Activated naive CD4-positive, alpha-beta T cell (primary cell): ENCODE results near the gene ADAP1.

Experiments used
- DNase-seq, 4 experiments: peaks; one replicate each; lab custom pipeline; 2025; lab: John Stamatoyannopoulos, UW

ADAP1 gene

DNA sequence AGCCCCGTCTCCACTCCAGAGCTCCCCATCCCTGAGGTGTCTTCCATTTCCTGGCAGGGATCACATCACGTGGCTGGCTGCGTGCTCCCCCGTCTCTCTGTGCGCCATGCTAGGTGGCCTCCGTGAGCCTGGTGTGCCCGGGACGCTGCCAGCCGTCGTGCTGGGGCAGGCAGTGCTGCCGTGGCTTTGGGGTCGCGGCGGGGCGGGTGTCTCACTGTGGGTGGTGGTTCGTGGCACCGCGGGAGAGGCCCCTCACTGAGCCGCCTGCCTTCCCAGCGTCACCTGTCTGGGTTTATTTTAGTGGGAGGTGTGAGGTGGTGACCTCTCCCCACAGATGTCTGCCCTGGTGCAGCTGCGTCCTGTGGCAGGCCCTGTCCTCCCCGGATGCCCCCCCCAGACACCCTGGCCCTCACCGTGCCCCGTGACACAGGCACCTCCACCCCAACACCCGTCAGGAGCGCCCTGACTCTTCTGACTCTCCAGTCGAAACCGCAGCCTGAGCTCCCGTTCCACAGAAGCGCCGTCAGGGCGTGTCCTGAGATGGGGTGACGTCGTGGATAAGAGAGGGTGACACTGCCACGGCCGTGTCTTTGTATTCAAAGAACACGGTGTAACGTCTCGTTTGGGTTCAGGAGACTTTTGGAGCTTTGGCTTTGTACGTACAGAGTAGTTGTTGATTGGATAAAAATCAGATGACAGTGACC lies 60.2 kb downstream of the ADAP1 start:
- no peak for DNase-seq

DNA sequence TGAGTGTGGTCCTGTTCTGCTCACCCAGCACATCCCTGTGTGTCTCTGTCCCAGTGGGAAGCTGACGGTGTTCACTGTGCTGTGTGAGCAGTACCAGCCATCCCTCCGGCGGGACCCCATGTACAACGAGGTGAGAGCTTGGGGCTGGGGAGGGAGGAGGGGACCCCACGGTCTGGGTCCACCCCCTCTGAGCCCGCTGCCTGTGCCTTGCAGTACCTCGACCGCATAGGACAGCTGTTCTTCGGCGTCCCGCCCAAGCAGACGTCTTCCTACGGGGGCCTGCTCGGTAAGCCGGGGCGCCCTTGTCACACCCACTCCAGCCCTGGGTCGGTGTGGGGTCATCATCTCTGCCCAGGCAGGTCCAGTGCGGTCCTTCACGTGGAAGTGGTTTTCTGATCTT lies 60.8 kb downstream of the ADAP1 start:
- DNase-seq = no peak

DNA sequence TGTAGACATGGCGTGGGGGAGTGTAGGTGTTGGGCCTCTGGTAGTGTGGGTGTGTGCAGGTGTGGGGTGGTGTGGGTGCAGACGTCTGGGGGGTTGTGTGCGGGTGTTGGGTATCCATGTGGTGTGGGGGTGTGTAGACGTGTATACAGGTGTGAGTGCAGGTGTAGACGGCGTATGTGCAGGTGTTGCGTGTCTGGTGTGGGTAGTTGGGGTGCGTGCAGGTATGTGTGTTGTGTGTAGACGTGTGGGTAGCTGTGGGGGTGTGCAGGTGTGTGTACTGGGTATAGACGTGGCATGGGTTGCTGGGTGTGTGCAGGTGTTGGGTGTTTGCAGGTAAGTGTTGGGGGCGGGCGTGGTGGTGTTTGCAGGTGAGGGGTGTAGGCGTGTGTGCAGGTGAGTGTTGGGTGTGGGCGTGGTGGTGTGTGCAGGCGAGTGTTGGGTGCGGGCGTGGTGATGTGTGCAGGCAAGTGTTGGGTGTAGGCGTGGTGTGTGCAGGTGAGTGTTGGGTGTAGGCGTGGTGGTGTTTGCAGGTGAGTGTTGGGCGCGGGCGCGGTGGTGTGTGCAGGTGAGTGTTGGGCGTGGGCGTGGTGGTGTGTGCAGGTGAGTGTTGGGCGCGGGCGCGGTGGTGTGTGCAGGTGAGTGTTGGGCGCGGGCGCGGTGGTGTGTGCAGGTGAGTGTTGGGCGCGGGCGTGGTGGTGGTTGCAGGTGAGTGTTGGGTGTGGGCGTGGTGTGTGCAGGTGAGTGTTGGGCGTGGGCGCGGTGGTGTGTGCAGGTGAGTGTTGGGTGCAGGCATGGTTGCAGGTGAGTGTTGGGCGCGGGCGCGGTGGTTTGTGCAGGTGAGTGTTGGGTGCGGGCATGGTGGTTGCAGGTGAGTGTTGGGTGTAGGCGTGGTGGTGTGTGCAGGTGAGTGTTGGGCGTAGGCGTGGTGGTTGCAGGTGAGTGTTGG lies 61.6 kb downstream of the ADAP1 start:
- no peak for DNase-seq

DNA sequence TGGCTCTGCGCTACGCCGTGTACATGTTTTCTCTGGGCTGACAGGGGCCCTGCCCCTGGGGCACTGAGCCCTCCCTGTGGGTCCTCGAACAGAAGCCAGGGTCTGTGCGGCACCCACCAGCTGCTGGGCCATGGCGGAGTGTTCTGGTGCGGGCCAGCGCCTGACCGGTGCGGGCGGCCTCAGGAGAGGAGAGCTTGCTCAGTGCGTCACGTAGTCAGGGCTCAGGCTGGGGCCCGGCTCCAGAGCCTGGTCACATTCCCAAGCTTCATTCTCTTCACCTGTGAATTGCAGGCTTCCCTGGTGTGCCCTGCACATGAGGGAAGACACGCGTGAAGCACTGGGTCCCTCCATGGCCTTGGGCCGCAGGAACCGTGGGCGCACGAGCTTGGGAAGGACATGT lies 62.7 kb downstream of the ADAP1 start:
- no peak for DNase-seq

DNA sequence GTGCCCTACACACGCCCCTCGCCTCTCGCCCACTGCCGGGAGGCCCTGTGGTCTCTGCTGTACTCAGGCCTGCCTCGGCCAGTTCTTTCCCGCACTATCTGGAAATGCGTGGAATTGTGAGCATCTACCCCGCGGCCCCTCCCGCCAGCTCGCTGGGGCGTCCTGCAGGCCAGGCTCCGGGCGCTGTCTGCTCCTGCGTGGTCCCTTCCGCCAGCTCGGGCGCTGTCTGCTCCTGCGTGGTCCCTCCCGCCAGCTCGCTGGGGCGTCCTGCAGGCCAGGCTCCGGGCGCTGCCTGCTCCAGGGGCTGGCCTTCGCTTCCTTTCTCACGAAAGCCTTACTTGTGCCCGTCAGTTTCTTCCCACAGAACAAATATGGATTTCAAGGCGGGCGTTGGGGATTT lies 63.2 kb downstream of the ADAP1 start:
- no peak for DNase-seq

DNA sequence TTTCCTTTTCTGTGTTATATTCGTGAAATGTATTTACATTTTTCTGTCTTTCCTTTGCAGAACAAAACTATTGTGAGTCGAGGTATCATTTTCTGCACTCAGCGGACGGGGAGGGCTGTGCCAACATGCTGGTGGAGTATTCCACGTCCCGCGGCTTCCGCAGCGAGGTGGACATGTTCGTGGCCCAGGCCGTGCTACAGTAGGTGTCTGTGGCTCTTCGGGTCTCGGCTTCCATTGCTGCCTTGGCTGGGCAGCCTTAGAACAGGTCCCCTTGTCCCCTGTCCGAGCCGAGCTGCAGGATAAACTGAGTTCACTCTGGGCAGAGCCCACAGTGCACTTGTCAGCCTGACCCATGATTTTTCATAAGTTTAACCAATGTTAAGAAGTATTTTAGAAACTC lies 63.6 kb downstream of the ADAP1 start:
- DNase-seq = no peak

DNA sequence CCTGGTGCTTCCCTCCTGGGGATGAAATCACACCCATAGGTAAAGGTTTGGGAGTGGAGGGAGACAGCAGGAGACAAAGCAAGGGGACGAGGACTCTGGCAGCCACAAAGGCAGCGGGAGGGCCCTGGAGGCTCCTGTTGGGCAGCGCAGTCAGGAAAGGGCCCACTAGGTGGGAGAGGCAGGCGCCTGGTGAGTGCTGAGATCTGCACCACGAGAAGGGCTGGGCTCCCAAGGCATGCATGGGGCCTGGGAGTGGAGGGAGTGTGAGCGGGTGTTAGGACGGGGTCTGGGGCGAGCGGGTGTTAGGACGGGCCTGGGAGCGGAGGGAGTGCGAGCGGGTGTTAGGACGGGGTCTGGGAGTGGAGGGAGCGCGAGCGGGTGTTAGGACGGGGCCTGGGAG lies 65.1 kb downstream of the ADAP1 start:
- DNase-seq = no peak

DNA sequence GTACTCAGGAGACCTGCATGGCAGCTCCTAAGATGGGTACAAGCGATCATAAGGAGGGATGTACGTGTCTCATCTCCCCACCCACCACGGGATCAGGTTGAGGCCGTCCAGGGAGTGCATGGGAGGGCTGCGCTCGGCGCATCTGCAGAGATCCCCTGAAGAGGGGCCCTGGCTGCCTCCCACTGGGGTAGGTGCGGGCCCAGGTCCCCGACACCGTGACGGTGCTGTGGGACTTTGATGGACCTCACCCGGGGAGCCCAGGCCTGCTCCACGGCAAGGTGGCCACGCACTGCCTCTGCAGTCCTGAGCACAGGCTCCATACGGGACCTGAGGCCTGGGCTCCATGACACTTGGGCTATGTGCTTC lies 65.5 kb downstream of the ADAP1 start:
- no peak for DNase-seq

DNA sequence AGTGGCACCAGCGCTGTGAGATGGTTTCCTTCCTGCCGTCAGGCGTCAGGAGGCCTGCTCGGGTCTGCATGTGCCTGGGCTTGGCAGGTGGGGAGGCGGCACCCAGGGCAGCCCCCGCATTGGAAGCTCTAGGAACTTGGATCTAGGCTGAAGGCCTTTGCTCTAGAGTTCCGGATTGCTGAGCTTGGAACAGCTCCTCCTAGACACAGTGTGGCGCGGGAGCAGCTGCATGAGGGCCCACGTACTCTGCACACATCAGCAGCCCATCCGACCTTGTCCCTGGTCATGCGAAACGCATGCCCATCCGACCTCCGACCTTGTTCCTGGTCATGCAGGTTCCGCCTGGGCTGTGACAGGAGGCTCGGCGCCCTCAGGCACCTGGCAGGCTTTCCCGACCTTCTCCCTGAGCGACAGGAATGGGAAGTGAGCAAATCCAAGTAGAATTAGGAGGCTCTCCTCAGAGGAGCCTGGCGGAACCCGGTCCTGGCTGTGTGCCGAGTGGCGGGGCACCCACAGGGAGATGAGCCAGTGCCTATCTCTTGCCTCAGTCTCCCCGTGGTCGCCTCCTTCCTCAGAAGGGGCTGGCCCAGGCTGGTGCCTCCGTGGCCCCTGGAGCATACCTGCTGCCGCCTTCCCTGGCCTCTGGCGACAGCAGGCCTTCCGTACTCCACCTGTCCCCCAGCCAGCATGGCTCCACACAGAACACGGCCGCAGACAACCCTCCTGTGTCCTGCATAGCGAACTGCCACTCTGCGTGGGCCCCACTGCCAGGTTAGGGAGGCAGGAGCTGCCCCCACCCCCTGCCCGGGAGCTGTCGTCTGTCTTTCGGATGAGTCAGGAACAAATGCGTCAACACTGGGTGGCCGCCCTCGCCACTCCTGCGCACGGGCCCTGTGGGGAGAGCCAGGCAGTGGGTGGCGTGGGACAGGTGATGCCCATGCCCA lies 66.1 kb downstream of the ADAP1 start:
- no peak for DNase-seq

DNA sequence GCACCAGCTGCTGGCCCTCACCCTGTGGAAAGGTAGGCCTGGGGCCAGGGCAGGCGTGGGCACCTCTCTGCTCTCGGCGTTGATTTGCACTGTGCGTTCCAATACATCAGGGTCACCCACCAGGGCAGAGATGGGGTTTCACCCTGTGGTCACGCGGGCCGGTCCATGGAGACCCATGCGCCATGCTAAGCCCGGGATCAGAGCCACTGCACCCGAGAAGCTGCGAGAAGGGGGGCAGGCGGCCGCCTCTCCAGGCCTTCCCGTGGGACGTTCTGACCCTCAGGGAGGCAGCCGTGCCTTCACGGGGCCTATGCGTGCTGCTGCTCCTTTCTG lies 67.0 kb downstream of the ADAP1 start:
- no peak for DNase-seq

DNA sequence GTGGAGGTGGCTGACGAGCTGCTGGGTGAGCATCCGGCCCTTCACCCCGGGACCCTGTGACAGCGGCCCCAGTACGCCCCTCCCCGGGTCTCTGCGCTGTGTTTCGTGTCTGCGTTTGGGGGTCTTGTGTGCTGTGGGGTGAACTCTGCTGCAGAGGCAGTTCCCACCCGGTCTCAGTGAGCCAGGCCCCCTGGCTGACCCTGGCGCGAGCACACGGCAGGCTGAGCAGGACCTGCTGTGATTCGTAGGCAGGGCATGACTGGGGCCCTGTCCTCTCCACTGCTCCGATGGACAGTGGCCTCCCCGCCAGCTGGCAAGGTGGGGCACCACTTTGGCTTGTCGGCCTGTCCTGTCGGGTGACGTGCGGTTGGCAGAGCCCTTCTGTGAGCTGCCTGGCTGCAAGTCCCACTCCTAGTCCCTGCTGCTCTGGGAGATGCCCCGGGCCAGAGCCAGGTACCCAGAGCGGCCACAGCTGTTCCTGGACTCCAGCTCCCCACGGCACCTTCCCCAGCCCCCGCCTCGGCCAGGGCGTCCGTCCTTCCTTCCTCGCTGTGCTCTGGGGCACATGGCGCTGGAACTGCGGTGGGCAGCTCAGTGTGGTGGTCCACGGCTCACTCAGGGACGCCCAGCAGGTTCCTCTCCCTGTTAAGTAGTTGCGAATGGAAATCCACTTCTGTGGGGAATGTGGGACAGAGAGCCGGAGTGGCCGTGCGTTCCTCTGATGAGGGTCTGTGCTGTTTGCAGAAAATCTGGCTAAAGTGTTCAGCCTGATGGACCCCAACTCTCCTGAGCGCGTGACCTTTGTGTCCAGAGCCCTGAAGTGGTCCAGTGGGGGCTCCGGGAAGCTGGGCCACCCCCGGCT lies 67.6 kb downstream of the ADAP1 start:
- no peak for DNase-seq

DNA sequence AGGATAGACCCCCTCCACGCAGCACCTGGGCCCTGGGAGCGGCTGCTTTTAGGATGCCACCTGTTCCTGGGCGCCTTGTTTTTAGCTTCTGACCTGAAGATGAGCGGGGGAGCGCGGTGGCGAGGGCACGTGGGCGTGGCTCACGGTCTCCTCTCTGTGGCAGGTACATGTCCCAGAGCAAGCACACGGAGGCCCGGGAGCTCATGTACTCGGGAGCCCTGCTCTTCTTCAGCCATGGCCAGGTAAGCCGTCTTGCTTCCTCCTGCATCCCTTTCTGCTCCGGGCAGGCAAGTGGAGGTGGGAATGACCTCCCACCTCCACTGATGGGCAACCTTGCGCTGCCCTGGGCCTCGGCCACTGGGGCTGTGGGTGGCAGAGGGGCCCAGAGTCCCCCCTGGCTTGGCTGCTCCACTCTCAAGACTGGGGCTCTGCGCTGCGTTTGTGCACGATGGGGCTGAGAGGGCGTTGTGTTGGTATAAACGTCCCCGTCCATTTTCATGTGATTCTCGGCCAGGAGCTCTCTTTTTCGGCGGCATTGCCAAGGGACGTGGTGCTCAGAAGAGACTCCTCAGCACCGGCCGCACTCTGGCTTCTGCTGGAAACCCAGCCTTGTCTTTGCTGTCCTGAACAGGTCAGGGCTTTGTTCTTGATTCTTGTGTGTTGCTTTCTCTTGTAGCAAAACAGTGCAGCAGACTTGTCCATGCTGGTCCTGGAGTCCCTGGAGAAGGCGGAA lies 68.4 kb downstream of the ADAP1 start:
- no peak for DNase-seq

DNA sequence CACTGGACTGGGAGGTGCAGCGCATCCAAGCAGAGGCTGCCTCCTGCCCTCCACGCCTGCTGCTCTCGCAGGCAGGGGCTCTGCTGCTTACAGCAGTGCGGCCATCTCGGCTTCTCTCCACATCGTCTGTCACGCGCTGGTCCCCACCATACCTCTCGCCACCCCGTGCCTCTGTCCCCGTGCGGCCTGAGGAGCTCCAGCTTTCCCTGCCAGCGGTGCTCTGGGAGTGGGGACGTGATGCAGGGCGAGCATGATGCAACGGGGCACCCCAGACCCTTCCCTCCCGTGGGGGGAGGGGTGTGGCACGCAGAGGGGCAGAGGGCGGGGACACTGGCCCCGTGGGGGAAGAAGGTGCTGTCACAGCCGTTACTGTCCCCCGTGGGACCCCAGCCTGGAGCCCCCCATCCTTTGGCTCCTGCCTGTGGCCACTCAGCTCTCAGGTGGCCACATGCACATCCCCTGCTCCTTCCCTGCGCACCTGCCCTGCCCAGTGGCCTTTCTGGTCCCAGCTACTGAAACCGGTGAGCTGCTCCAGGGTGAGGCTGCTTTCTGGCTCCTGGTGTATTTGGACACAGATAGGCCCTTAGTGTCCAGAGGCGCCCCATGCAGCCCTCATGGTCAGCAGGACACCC lies 69.1 kb downstream of the ADAP1 start:
- no peak for DNase-seq

DNA sequence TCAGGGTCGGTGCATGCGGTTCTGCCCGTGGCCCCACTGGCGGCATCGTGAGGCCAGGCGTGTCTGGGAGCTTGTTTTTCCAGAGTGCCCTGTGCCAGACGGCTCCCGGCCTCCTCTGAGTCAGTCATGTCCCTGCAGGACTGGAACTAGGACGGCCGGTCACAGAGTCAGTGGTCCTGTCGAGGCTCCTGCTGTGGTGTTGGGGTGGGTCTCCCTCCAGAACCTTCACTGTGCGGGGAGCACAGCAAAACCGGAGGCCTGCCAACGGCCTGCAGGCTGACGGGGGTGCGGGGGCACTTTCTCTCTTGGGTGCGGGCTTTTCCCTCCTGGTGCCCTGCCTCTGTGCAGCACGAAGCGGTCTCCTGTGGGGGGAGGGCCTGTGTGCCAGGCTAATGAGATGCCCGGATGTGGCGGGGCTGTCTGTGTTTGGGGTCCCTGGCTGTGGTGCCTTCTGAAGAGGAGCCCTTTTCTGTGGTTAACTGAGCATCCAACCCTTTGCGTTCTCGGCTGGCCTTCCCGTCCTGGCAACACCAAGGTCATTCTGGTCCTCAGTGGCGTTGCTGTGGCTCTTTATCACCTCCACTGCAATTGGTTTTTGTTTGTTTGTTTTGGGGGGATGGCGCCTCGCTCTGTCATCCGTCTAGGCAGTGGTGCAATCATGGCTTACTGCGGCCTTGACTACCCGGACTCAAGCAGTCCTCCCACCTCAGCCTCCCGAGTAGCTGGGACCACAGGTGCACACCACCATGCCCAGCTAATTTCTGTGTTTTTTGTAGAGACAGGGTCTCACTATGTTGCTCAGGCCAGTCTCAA lies 70.1 kb downstream of the ADAP1 start:
- no peak for DNase-seq

DNA sequence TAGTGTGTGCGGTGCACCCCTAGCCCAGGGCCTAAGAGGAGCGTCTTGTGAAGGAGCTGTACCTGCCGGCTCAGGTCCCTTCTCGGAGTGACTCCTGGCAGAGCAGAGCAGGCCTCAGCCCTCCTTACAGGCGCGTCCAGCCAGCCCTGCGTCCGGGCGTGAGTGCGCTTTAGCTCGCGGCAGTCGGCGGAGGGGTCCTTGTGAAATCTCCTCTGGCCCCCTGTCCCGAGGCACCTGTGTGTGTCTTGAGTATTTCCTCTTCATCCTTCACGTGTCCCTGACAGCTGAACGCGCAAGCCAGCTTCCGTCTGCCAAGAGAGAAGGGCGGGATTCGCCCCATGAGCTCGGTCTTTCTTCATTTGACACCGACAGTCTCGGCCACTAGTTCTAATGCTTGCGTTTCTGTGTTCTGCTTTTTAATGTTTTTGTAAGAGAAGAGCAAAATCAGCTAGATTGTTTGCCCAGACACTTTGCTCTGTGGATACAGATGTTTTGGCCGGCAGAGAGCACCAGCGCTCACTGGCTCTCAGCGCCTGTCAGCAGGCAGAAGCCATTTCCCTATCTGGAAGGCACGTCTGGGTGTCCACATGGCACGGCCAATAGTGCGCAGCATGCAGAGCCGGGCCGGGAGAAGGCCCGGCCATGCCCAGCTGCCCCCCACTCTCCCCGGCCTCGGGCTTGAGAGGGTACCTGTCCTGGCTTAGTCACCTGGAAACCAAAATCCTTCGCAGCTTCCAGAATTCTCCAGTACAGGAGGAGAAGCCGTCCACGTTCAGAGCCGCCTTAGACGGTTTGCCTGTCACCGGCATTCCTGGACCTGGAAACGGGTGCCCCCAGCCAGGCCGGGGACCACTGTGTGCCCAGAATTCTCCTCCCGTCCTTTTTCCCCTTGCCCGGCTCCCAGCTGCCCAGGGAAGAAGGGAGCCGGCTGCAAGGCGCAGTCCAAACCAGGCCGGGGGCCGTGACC lies 71.1 kb downstream of the ADAP1 start:
- DNase-seq = no peak

DNA sequence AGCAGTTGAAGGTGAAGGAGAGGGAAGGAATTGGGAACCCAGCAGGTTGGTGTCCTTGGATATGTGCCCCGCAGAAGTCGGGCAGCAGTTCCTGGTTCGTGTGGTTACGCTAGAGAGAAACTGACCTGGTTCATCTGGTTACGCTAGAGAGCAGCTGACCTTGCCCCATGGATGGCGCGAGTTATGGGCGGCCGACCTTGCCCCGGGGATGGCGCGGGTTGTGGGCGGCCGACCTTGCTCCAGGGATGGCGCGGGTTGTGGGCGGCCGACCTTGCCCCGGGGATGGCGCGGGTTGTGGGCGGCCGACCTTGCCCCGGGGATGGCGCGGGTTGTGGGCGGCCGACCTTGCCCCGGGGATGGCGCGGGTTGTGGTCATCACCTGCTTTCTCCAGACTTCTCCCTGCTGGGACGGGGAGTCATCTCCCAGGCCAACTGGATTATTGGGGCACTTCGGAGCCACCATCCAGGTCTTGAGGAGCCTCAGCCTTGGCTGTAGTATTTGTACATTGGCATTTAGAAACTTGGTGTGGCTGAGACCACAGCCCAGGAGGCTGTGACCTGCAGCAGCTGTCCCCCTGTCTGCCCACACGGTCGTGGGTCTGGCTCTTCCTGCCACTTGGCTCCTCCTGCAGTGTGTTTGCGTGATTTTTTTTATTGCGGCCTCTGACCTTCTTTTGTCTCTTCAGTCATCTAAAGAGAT lies 72.0 kb downstream of the ADAP1 start:
- DNase-seq = no peak

DNA sequence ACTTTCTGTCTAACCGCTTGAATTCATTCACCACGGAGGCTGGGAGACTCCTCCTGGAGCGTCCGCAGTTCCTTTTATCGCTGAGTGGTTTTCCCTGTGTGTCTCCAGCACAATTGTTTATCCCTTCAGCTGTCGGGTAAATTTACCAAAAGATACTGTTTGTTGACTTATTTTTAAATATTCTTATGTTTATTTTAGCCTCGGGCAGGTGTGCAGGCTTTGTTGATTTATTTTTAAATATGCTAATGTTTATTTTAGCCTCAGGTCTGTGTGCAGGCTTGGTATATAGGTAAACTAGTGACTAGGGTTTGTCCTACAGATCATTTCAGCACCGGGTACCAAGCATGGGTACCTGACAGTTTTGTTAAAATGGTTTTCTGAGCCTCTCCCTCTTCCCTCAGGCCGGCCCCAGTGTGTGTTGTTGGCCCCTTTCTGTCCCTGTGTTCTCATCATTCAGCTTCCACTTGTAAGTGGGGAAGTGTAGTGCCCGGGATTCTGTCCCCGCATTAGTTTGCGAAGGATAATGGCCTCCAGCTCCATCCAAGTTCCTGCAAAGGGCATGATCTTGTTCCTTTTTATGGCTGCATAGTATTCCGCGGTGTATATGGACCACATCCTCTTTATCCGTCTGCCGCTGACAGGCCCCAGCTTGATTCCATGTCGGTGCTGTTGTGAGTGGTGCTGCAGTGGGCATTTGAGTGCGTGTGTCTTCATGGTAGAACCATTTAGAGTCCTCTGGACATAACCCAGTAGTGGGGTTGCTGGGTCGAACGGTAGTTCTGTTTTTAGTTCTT lies 72.8 kb downstream of the ADAP1 start:
- no peak for DNase-seq
